ENCODE results near the gene TCIRG1.

Gene TCIRG1

GRCh38 chr11:68038226-68038717 is 553 bp upstream of the TCIRG1 start:
- no peaks in the 10 kb centered on the region for H3K9me2 ChIP-seq (replicated peaks; ENCODE audit: low read depth, low read length)
- peaks cover 4% of the 10 kb centered on the region; the same call in 1 of the 2 replicates for H3K36me3 ChIP-seq (ENCODE audit: insufficient read depth, low read length)
- peaks cover 3% of the 10 kb centered on the region; the same call in 1 of the 2 replicates for H3F3A ChIP-seq (ENCODE audit: low read depth)
- H3K4me1 ChIP-seq (ENCODE audit: insufficient read depth, low read length, poor library complexity, severe bottlenecking): peaks cover 36% of the 10 kb centered on the region
- H3K4me2 ChIP-seq (ENCODE audit: low read depth, low read length, poor library complexity, severe bottlenecking): no peak overlapping the region
- peaks cover 7% of the 10 kb centered on the region; the same call in 1 of the 2 replicates for H3K79me2 ChIP-seq (ENCODE audit: insufficient read depth, low read length)
- H3K4me3 ChIP-seq (ENCODE audit: low read length, poor library complexity, severe bottlenecking): no peak overlapping the region
- H3K9ac ChIP-seq (ENCODE audit: low read depth, low read length, poor library complexity, severe bottlenecking): no peak overlapping the region
- H3K9me3 ChIP-seq (ENCODE audit: insufficient read depth, low read depth, low read length): no peaks in the 10 kb centered on the region
- no peaks in the 10 kb centered on the region for H3K27me3 ChIP-seq (ENCODE audit: insufficient read depth, low read length, poor library complexity, severe bottlenecking)
- H2AFZ ChIP-seq (ENCODE audit: low read length): no peak overlapping the region
- TF ChIP-seq EZH2phosphoT487 (IDR thresholded peaks at IDR 0.05; ENCODE audit: borderline replicate concordance) (no peak), CTCF (conservative IDR thresholded peaks at IDR 0.05; ENCODE audit: low read length) (no peak)
- H4K20me1 ChIP-seq (ENCODE audit: insufficient read depth, low read length, poor library complexity, severe bottlenecking): no peaks in the 10 kb centered on the region

GRCh38 chr11:68039526-68040086 is 781 bp downstream of the TCIRG1 start:
- Histone ChIP-seq H3K36me3 (ENCODE audit: insufficient read depth, low read length) (no peaks in the 10 kb centered on the region), H3K9me3 (ENCODE audit: insufficient read depth, low read depth, low read length) (no peaks in the 10 kb centered on the region), H3K4me3 (ENCODE audit: low read length, poor library complexity, severe bottlenecking) (peak overlapping the region; percentile 73), H3K4me2 (ENCODE audit: low read depth, low read length, poor library complexity, severe bottlenecking) (peak overlapping the region; percentile 80), H2AFZ (ENCODE audit: low read length) (no peak overlapping the region; the same call in 1 of the 2 replicates), H3F3A (ENCODE audit: low read depth) (peaks cover 3% of the 10 kb centered on the region; the same call in 1 of the 2 replicates), H3K4me1 (ENCODE audit: insufficient read depth, low read length, poor library complexity, severe bottlenecking) (peaks cover 36% of the 10 kb centered on the region), H4K20me1 (ENCODE audit: insufficient read depth, low read length, poor library complexity, severe bottlenecking) (no peaks in the 10 kb centered on the region), H3K9ac (ENCODE audit: low read depth, low read length, poor library complexity, severe bottlenecking) (peak overlapping the region; percentile 78), H3K27me3 (ENCODE audit: insufficient read depth, low read length, poor library complexity, severe bottlenecking) (no peaks in the 10 kb centered on the region), H3K79me2 (ENCODE audit: insufficient read depth, low read length) (no peaks in the 10 kb centered on the region), H3K9me2 (replicated peaks; ENCODE audit: low read depth, low read length) (no peaks in the 10 kb centered on the region)
- TF ChIP-seq EZH2phosphoT487 (IDR thresholded peaks at IDR 0.05; ENCODE audit: borderline replicate concordance): no peak
- TF ChIP-seq CTCF (conservative IDR thresholded peaks at IDR 0.05; ENCODE audit: low read length): no peak

- Histone ChIP-seq H3K79me2 (ENCODE audit: insufficient read depth, low read length) (no peaks in the 10 kb centered on the region), H3K9me3 (ENCODE audit: insufficient read depth, low read depth, low read length) (no peaks in the 10 kb centered on the region), H3K27me3 (ENCODE audit: insufficient read depth, low read length, poor library complexity, severe bottlenecking) (no peaks in the 10 kb centered on the region), H4K20me1 (ENCODE audit: insufficient read depth, low read length, poor library complexity, severe bottlenecking) (no peaks in the 10 kb centered on the region), H3K4me1 (ENCODE audit: insufficient read depth, low read length, poor library complexity, severe bottlenecking) (peaks cover 36% of the 10 kb centered on the region), H2AFZ (ENCODE audit: low read length) (peak overlapping the region; percentile 72), H3K4me2 (ENCODE audit: low read depth, low read length, poor library complexity, severe bottlenecking) (peak overlapping the region; percentile 80), H3K4me3 (ENCODE audit: low read length, poor library complexity, severe bottlenecking) (peak overlapping the region; percentile 73), H3K9me2 (replicated peaks; ENCODE audit: low read depth, low read length) (no peaks in the 10 kb centered on the region), H3K36me3 (ENCODE audit: insufficient read depth, low read length) (no peaks in the 10 kb centered on the region), H3F3A (ENCODE audit: low read depth) (peaks cover 3% of the 10 kb centered on the region; the same call in 1 of the 2 replicates), H3K9ac (ENCODE audit: low read depth, low read length, poor library complexity, severe bottlenecking) (peak overlapping the region; percentile 78)
- TF ChIP-seq CTCF (conservative IDR thresholded peaks at IDR 0.05; ENCODE audit: low read length) (no peak), EZH2phosphoT487 (IDR thresholded peaks at IDR 0.05; ENCODE audit: borderline replicate concordance) (no peak)
Observed at GRCh38 chr11:68040101-68040956, 1.5 kb downstream of the TCIRG1 start.
